A549 (cell line): ENCODE results near the gene ZNF692. TPM values are rescaled to one million over a fixed set of nuclear protein-coding genes. Genes with fewer than 3 reads are reported as not detected.

Experiments
- ATAC-seq, 2 experiments: fragments of 200-7000 bp in 1 of 2; fragments of >200 bp in 1 of 2; cut with Nextera tagmentation in 1 of 2; cut with Tn5 transposase in 1 of 2; 3 replicates each; pipeline versions ENCODE4 v1.8.0 to v1.9.1; 2018 to 2020; ENCODE audit warnings: mild to moderate bottlenecking in 1 of 2, moderate library complexity in 1 of 2
- CTCF ChIA-PET: fragments of 300-600 bp; sonication (Branson Sonifier 250); formaldehyde crosslinking; extraction: SDS; loops from one replicate; lab custom pipeline; 2021; ENCODE audit warnings: antibody characterized with exemption, inconsistent platforms; lab: Yijun Ruan, JAX
- POLR2A ChIA-PET: fragments of 350-600 bp; formaldehyde crosslinking; extraction: SDS; loops from one replicate; lab custom pipeline; 2021; ENCODE audit warnings: antibody characterized with exemption, inconsistent platforms; lab: Yijun Ruan, JAX
- DNase-seq, 2 experiments: peaks; one replicate each; pipeline versions ENCODE4 v3.0.0 to v3.0.0-alpha.2; 2011 to 2016; ENCODE audit warnings: low read depth in 1 of 2, low spot score in 1 of 2
- FAIRE-seq: peaks from 2 replicates; lab custom pipeline; 2011; peaks lifted over from hg19 to GRCh38; lab: Jason Lieb, UNC
- H3K27ac ChIP-seq, 2 experiments: fragments of >200 bp; sonication (Bioruptor Twin); formaldehyde crosslinking; 3 replicates each; pipeline ENCODE4 v1.5.1; 2016 to 2017
- H3K4me1 ChIP-seq: fragments of >200 bp; sonication (Bioruptor Twin); formaldehyde crosslinking; 3 replicates; pipeline ENCODE4 v1.6.1; 2016
- H3K4me2 ChIP-seq: fragments of >200 bp; sonication (Bioruptor Twin); formaldehyde crosslinking; 3 replicates; pipeline ENCODE4 v1.6.1; 2016
- H3K4me3 ChIP-seq: fragments of >200 bp; sonication (Bioruptor Twin); formaldehyde crosslinking; 3 replicates; pipeline ENCODE4 v1.5.1; 2016
- H3K9me3 ChIP-seq: fragments of >200 bp; sonication (Bioruptor Twin); formaldehyde crosslinking; 3 replicates; pipeline ENCODE4 v1.6.1; 2016
- BHLHE40 ChIP-seq: IDR thresholded peaks from 2 replicates; pipeline ENCODE4 v1.6.1; 2012; ENCODE audit warnings: low read depth, low read length, inconsistent platforms
- CEBPB ChIP-seq, 2 experiments: fragments of >200 bp in 1 of 2; sonication (Bioruptor Twin) in 1 of 2; formaldehyde crosslinking in 1 of 2; IDR thresholded peaks; 2 replicates each; pipeline ENCODE4 v1.6.1; 2012 to 2016
- ESRRA ChIP-seq: fragments of 150-350 bp; IDR thresholded peaks from 2 replicates; pipeline ENCODE4 v1.6.1; 2014; ENCODE audit warnings: mild to moderate bottlenecking, low read length, borderline replicate concordance
- FOXS1 ChIP-seq: fragments of 250-450 bp; sonication (Bioruptor Pico); IDR thresholded peaks from 2 replicates; pipeline ENCODE4 v1.5.0; 2020; ENCODE audit warnings: mild to moderate bottlenecking, moderate library complexity
- GATA3 ChIP-seq: IDR thresholded peaks from 2 replicates; pipeline ENCODE4 v1.6.1; 2012; ENCODE audit warnings: borderline replicate concordance
- HDAC2 ChIP-seq: fragments of 200-600 bp; sonication (generic); IDR thresholded peaks from 2 replicates; pipeline ENCODE4 v1.6.1; 2016
- HOXA7 ChIP-seq: fragments of 250-450 bp; sonication (Bioruptor Pico); IDR thresholded peaks from 2 replicates; pipeline ENCODE4 v1.5.0; 2020; ENCODE audit warnings: mild to moderate bottlenecking, moderate library complexity
- HOXB5 ChIP-seq: fragments of 250-450 bp; sonication (Bioruptor Pico); IDR thresholded peaks from 2 replicates; pipeline ENCODE4 v1.5.0; 2020; ENCODE audit warnings: mild to moderate bottlenecking, moderate library complexity
- RCOR1 ChIP-seq: fragments of 150-350 bp; IDR thresholded peaks from 2 replicates; pipeline ENCODE4 v1.6.1; 2014; ENCODE audit warnings: antibody characterized with exemption, low read length, low read depth
- TFCP2L1 ChIP-seq: fragments of 250-450 bp; sonication (Bioruptor Pico); IDR thresholded peaks from 2 replicates; pipeline ENCODE4 v1.5.0; 2021; ENCODE audit warnings: mild to moderate bottlenecking
- ZFP36 ChIP-seq: fragments of 450-650 bp; IDR thresholded peaks from 2 replicates; pipeline ENCODE4 v1.6.1; 2014; ENCODE audit warnings: borderline replicate concordance; ENCODE audit not compliant: partially characterized antibody
- ZNF302 ChIP-seq: fragments of 250-450 bp; sonication (Bioruptor Pico); IDR thresholded peaks from 2 replicates; pipeline ENCODE4 v1.9.0; 2021; ENCODE audit warnings: inconsistent platforms, mild to moderate bottlenecking, moderate library complexity
- ZSCAN20 ChIP-seq: fragments of 250-450 bp; sonication (Bioruptor Pico); IDR thresholded peaks from 2 replicates; pipeline ENCODE4 v1.8.0; 2022; ENCODE audit warnings: mild to moderate bottlenecking, moderate library complexity
- WGBS: methylation state at CpG from one replicate; pipeline ENCODE4 v1.1.6; 2017; ENCODE audit errors: missing lambda C conversion rate; 5-methylcytosine and 5-hydroxymethylcytosine counted together
- polyA plus RNA-seq, 4 experiments: library from polyadenylated mRNA; depleted of rRNA in 3 of 4; stranded (reverse); fragments of >200 nt; fragmentation: RNase III in 1 of 4; extraction: RNeasy Plus Mini Kit Qiagen cat#74134 plus additional on column Dnase treatment in 1 of 4; gene quantifications; 2 replicates in 3 of 4; 3 replicates in 1 of 4; pipeline ENCODE4 v1.2.3, GENCODE V29; 2011 to 2017
- TF ChIP-seq, protein P1 (sequence below): fragments of 450-650 bp; IDR thresholded peaks from 2 replicates; pipeline ENCODE4 v1.6.1; 2014; ENCODE audit warnings: antibody characterized with exemption
- TF ChIP-seq, protein P2 (sequence below): IDR thresholded peaks from 2 replicates; pipeline ENCODE4 v1.6.1; 2012
- TF ChIP-seq, protein P3 (sequence below): fragments of >200 bp; sonication (Bioruptor Twin); formaldehyde crosslinking; IDR thresholded peaks from 3 replicates; pipeline ENCODE4 v1.6.1; 2016
- TF ChIP-seq, protein P4 (sequence below): IDR thresholded peaks from 2 replicates; pipeline ENCODE4 v1.6.1; 2012
- TF ChIP-seq, protein P5 (sequence below): fragments of 200-600 bp; sonication (generic); IDR thresholded peaks from 2 replicates; pipeline ENCODE4 v1.6.1; 2016; ENCODE audit warnings: antibody characterized with exemption, mild to moderate bottlenecking, moderate library complexity

ZNF692 gene
- polyA plus RNA-seq, 2 of the 4 experiments (the other 2 are of a cell fraction) = 19.8 to 46.8 TPM

DNA sequence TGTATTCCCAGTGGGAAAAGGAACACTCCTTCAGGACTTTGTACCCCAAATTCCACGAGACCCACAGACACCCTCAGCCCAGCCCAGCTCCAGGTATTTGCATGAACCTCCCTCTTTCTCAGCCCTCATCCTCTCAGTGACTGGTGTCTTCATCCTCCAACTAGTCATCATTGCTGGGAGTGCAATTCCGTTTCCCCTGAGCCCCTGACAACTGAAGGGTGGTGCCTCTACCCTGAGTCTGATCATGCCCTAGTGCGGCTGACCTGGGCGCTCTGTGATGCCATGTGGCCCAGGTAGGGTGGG, 3.8 kb upstream of the ZNF692 start:
- DNase-seq (no peak), FAIRE-seq (no peak), ATAC-seq (peak in 1 of 2 experiments; percentile 8; a peak in 4 of 6 replicates)
- CTCF ChIA-PET = no interaction called here
- Histone ChIP-seq H3K27ac (peak overlapping the region; percentile 64 to 88), H3K4me3 (peak overlapping the region; percentile 44), H3K4me2 (peak overlapping the region; percentile 78), H3K9me3 (no peaks in the 10 kb centered on the region), H3K4me1 (peaks cover 14% of the 10 kb centered on the region)
- WGBS = 60% methylated on average over 1 of the region's 4 CpGs
- TF ChIP-seq, protein P1, sequence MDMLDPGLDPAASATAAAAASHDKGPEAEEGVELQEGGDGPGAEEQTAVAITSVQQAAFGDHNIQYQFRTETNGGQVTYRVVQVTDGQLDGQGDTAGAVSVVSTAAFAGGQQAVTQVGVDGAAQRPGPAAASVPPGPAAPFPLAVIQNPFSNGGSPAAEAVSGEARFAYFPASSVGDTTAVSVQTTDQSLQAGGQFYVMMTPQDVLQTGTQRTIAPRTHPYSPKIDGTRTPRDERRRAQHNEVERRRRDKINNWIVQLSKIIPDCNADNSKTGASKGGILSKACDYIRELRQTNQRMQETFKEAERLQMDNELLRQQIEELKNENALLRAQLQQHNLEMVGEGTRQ = no peak
- TF ChIP-seq GATA3 = no peak
- no peak for TF ChIP-seq RCOR1
- TF ChIP-seq FOXS1 (CRISPR knock-in tag) = no peak
- TF ChIP-seq HDAC2 = no peak
- TF ChIP-seq, protein P2, sequence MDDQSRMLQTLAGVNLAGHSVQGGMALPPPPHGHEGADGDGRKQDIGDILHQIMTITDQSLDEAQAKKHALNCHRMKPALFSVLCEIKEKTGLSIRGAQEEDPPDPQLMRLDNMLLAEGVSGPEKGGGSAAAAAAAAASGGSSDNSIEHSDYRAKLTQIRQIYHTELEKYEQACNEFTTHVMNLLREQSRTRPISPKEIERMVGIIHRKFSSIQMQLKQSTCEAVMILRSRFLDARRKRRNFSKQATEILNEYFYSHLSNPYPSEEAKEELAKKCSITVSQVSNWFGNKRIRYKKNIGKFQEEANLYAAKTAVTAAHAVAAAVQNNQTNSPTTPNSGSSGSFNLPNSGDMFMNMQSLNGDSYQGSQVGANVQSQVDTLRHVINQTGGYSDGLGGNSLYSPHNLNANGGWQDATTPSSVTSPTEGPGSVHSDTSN = no peak
- no peak for TF ChIP-seq HOXB5 (CRISPR knock-in tag)
- TF ChIP-seq ZFP36 = no peak
- TF ChIP-seq, protein P3, sequence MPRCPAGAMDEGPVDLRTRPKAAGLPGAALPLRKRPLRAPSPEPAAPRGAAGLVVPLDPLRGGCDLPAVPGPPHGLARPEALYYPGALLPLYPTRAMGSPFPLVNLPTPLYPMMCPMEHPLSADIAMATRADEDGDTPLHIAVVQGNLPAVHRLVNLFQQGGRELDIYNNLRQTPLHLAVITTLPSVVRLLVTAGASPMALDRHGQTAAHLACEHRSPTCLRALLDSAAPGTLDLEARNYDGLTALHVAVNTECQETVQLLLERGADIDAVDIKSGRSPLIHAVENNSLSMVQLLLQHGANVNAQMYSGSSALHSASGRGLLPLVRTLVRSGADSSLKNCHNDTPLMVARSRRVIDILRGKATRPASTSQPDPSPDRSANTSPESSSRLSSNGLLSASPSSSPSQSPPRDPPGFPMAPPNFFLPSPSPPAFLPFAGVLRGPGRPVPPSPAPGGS = no peak
- TF ChIP-seq CEBPB (IDR thresholded peaks at IDR 0.05) = no peak
- TF ChIP-seq ZSCAN20 (CRISPR knock-in tag) = no peak
- TF ChIP-seq TFCP2L1 (CRISPR knock-in tag) = no peak
- POLR2A ChIA-PET = interaction anchor here (1.6 to 2.9 kb wide), 2 partner anchors 11 to 37 kb away, joined by 5 to 18 read pairs; partner anchors contain the start of gene SH3BP5L

DNA sequence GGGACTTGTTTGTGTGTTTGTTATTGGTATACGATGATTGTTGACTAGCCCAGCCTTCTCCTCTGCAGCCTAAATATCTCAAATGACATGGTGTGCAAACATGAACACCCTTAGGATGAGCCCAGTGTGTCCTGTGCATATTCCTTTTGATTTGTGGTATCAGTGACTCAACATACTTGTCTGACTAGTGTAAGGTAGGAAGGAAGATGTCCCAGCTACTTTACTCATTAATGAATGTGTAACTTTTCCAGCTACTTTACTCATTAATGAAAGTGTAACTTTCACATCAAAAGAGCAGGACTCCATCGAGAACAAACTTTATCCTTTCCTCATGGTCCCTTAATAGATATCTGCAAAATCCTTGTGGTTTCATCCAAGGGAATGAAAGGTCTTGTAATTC, 2.7 kb upstream of the ZNF692 start:
- TF ChIP-seq FOXS1 (CRISPR knock-in tag) (no peak), ESRRA (no peak), ZNF302 (CRISPR knock-in tag) (no peak), CEBPB (IDR thresholded peaks at IDR 0.05) (no peak), HOXA7 (CRISPR knock-in tag) (no peak), BHLHE40 (no peak)
- TF ChIP-seq, protein P4, sequence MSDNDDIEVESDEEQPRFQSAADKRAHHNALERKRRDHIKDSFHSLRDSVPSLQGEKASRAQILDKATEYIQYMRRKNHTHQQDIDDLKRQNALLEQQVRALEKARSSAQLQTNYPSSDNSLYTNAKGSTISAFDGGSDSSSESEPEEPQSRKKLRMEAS = no peak
- TF ChIP-seq, protein P5, sequence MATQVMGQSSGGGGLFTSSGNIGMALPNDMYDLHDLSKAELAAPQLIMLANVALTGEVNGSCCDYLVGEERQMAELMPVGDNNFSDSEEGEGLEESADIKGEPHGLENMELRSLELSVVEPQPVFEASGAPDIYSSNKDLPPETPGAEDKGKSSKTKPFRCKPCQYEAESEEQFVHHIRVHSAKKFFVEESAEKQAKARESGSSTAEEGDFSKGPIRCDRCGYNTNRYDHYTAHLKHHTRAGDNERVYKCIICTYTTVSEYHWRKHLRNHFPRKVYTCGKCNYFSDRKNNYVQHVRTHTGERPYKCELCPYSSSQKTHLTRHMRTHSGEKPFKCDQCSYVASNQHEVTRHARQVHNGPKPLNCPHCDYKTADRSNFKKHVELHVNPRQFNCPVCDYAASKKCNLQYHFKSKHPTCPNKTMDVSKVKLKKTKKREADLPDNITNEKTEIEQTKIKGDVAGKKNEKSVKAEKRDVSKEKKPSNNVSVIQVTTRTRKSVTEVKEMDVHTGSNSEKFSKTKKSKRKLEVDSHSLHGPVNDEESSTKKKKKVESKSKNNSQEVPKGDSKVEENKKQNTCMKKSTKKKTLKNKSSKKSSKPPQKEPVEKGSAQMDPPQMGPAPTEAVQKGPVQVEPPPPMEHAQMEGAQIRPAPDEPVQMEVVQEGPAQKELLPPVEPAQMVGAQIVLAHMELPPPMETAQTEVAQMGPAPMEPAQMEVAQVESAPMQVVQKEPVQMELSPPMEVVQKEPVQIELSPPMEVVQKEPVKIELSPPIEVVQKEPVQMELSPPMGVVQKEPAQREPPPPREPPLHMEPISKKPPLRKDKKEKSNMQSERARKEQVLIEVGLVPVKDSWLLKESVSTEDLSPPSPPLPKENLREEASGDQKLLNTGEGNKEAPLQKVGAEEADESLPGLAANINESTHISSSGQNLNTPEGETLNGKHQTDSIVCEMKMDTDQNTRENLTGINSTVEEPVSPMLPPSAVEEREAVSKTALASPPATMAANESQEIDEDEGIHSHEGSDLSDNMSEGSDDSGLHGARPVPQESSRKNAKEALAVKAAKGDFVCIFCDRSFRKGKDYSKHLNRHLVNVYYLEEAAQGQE = no peak
- 73% methylated on average over 2 of the region's 2 CpGs for WGBS
- H3K4me2 ChIP-seq = no peak overlapping the region
- no peak for FAIRE-seq
- H3K4me3 ChIP-seq = no peak overlapping the region
- CTCF ChIA-PET = interaction anchor here (0.9 kb wide), 1 partner anchor 36 kb away, joined by 3 read pairs; the partner anchor contains the start of gene SH3BP5L
- peaks cover 23% of the 10 kb centered on the region for H3K4me1 ChIP-seq
- no peak for ATAC-seq
- H3K9me3 ChIP-seq = no peaks in the 10 kb centered on the region
- no peak for DNase-seq
- POLR2A ChIA-PET = interaction anchor here (1.6 kb wide), 1 partner anchor 36 kb away, joined by 5 read pairs; the partner anchor contains the start of gene SH3BP5L
- H3K27ac ChIP-seq = no peak overlapping the region
